RWPE1 (cell line): ENCODE measurements around the gene ZSWIM8.
A peak's percentile ranks its signal among the peaks of the same experiment; 100 is the strongest.

Experiments used
- CTCF ChIA-PET: fragments of 350-600 bp; sonication (Branson Sonifier 250); formaldehyde crosslinking; extraction: SDS; loops from one replicate; lab custom pipeline; 2021; lab: Yijun Ruan, JAX
- POLR2A ChIA-PET: fragments of 400-600 bp; formaldehyde crosslinking; extraction: SDS; loops from one replicate; lab custom pipeline; 2020; ENCODE audit warnings: antibody characterized with exemption; ENCODE audit not compliant: low non-redundant PET; lab: Yijun Ruan, JAX
- DNase-seq: peaks from one replicate; pipeline ENCODE4 v3.0.0; 2012; ENCODE audit warnings: low spot score
- H3K27ac ChIP-seq: fragments of 450-650 bp; 2 replicates; pipeline ENCODE4 v1.5.1; 2017
- TF ChIP-seq, protein P1 (sequence below): fragments of 450-650 bp; conservative IDR thresholded peaks from 2 replicates; pipeline ENCODE4 v1.5.1; 2017; ENCODE audit warnings: low read depth, mild to moderate bottlenecking

ZSWIM8 gene

DNA sequence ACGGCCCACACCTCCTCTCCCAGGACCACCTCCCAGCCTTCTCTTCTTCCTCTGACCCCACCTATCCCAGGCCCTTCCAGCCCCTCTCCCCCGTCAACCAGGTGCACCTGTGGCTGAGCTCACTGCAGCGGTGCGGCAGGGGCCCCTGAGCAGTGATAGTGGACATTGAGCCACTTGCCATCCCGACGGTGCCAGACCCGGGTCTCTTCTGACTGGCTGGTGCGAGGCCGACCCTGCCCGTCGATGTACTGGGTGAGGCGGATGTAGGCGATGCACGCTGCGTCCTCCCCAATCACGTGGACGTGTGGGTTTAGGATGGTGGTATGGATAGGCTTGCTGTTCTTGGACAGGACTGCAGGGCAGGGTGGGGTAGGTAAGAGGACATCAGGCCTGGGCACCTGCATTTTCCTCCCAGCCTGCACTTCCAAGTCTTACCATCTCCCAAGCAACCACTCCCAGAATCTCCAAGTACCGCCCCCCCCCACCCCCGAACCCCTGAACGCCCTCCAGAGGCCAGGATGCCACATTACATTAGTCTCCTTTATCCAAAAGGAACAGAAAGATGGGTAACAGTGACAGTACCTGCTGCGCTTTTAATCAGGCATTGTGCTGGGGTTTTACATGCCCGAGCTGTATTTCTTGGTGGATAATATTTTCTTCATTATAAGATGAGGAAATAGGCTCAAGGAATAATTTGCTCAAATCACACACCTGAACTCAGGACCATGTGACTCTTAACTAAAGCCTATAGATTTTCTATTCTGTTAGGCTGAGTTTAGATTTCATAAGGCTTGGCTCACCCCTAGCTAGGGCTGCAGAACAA, 29.7 kb downstream of the ZSWIM8 start:
- TF ChIP-seq, protein P1, sequence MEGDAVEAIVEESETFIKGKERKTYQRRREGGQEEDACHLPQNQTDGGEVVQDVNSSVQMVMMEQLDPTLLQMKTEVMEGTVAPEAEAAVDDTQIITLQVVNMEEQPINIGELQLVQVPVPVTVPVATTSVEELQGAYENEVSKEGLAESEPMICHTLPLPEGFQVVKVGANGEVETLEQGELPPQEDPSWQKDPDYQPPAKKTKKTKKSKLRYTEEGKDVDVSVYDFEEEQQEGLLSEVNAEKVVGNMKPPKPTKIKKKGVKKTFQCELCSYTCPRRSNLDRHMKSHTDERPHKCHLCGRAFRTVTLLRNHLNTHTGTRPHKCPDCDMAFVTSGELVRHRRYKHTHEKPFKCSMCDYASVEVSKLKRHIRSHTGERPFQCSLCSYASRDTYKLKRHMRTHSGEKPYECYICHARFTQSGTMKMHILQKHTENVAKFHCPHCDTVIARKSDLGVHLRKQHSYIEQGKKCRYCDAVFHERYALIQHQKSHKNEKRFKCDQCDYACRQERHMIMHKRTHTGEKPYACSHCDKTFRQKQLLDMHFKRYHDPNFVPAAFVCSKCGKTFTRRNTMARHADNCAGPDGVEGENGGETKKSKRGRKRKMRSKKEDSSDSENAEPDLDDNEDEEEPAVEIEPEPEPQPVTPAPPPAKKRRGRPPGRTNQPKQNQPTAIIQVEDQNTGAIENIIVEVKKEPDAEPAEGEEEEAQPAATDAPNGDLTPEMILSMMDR: peak; percentile 24; the same call in 1 of the 2 replicates
- ChIA-PET CTCF (interaction anchor here (0.7 to 1.6 kb wide), 5 partner anchors 13 to 34 kb away, joined by 3 to 5 read pairs (median 4); no protein-coding TSS in a partner anchor), POLR2A (no interaction called here)
- peak; percentile 52 for DNase-seq
- H3K27ac ChIP-seq: peak overlapping the region; percentile 24

DNA sequence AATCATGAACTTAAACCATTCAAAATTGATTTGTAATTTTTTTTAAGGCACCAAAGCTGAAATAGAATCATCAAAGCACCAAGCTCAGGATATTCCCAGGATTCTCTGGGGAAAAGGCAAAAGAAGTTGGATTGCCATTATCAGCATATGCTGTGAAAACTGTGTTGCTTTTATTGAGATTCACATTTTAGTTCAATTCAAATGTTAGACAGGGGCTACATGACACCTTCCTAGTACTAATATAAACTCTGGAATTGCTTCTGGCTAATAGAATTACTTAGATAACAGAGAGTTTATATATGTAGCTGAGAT, 30.3 kb downstream of the ZSWIM8 start:
- H3K27ac ChIP-seq: no peak overlapping the region
- TF ChIP-seq, protein P1: no peak
- ChIA-PET CTCF (interaction anchor here (0.7 to 1.6 kb wide), 4 partner anchors 12 to 64 kb away, joined by 3 to 6 read pairs (median 5); no protein-coding TSS in a partner anchor), POLR2A (no interaction called here)
- DNase-seq: no peak

DNA sequence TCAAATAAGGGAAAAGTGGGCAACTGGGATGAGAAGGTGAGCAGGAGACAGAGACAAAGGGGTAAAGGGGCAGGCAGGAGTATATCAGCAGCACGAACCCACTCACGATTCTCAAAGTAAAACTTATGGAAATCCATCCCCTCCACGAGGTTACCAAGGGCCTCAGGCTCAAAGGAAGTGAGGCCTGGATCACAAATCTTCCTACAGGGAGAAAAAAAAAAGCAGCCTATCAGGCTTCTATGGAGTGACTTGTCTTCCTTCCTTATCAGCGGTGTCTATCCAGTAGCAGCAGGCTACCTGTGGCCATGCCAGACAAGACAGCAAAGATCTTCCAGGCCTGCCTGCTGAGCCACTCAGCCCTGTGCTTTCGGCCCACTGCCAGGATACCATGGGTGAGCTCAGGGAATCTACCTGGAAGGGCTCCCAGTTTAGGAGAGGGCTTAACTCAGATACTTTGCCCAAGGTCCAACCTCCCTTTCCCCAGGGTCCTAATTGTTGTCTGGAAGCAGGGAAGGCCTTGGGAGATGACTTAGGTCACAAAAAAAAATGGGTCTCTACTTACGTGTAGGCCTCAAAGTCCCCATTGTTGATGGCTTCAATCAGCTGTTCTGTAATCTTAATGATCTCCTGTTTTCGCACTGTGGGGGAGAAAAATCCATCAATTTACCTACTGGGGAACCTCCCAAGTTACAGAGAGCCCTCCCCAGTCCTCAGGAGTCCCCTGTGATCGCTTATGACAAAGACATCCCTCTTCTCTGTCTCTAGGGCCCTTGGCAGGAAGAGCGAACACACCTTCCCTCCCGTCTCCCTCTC, 31.7 kb downstream of the ZSWIM8 start:
- no peak for DNase-seq
- peak overlapping the region; percentile 86 for H3K27ac ChIP-seq
- ChIA-PET POLR2A (interaction anchor here (0.8 kb wide), 1 partner anchor 31 kb away, joined by 5 read pairs; no protein-coding TSS in a partner anchor), CTCF (interaction anchor here (0.6 to 1.1 kb wide), 2 partner anchors 15 to 789 kb away, joined by 3 read pairs; no protein-coding TSS in a partner anchor)
- TF ChIP-seq, protein P1: no peak

DNA sequence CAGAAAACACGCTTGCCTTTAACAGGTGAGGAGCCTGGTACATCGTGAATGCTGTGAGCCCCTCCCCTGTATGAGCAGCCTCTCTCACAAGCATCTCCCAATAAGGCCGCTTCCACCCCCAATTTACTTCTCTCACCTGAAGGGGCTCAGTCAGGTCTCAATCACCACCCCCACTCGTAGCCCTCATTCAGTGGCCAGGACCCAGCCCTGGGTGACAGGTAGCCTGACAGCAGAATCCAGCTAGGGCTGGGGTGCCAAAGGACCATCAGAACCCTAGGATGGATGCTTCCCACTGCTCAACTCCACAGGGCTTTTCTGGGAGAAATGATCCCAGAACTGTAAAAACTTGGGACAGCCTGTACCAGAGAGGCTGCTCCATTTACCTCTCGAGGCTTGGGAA, 32.4 kb downstream of the ZSWIM8 start:
- CTCF ChIA-PET: interaction anchor here (0.6 kb wide), 1 partner anchor 788 kb away, joined by 3 read pairs; no protein-coding TSS in a partner anchor
- POLR2A ChIA-PET: interaction anchor here (0.5 kb wide), 1 partner anchor 343 kb away, joined by 4 read pairs; no protein-coding TSS in a partner anchor
- DNase-seq: no peak
- TF ChIP-seq, protein P1: no peak
- peak overlapping the region; percentile 86 for H3K27ac ChIP-seq

DNA sequence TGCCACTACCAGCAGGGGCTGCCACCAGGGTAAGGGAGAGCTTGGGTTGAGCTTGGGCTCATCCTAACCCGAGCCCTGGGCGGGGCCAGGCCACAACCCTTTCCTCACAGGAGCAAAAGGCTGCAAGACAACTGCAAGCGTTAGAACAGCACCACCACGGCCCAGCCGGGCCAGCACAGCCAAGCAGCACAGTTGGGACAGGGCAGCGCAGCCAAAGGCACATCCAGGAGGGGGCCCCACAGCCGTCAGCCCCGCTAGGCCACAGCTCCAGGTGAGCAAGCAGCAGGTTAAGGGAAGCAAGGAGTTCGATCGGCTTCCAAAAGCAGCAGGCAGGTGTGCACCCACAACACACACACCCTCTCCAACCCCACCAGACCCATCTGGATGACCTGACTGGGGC, 33.0 kb downstream of the ZSWIM8 start:
- CTCF ChIA-PET: interaction anchor here (0.6 kb wide), 1 partner anchor 828 kb away, joined by 3 read pairs; no protein-coding TSS in a partner anchor
- TF ChIP-seq, protein P1: no peak
- no peak for DNase-seq
- POLR2A ChIA-PET: no interaction called here
- H3K27ac ChIP-seq: peak overlapping the region; percentile 86

DNA sequence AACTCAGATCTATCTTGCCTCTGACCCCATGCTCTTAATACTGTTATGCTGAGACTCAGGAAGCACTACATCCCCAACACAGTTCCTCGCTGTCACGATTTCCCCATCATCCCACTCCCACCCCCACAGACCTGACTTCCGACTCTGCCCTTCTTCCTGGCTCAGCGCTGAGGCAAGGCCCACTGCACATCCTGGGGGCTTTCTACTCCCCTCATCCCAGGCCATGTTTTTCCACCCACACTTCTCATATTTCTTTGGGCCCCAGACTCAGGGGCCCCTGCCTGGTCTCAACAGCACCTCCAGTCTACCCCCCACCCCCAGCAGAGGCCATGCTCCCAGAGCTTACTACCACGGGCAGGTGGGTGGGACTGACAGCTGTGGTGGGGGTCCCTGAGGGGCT, 33.7 kb downstream of the ZSWIM8 start:
- ChIA-PET CTCF (interaction anchor here (0.8 to 1.7 kb wide), 2 partner anchors 9 to 60 kb away, joined by 3 to 7 read pairs; no protein-coding TSS in a partner anchor), POLR2A (no interaction called here)
- DNase-seq: no peak
- TF ChIP-seq, protein P1: no peak
- peak overlapping the region; percentile 86 for H3K27ac ChIP-seq
